ENCODE data around the gene SNRNP200. TPM values are rescaled to one million over a fixed set of nuclear protein-coding genes. Genes with fewer than 3 reads are reported as not detected.
"Not testable (repeated sequence)": the region's sequence is repeated elsewhere in the genome, so short reads cannot be mapped to it uniquely, and the experiment has no call there.

SNRNP200 gene
- total and polyA plus RNA-seq, 8 donors: 31.2 to 184 (median 78.5) TPM

DNA sequence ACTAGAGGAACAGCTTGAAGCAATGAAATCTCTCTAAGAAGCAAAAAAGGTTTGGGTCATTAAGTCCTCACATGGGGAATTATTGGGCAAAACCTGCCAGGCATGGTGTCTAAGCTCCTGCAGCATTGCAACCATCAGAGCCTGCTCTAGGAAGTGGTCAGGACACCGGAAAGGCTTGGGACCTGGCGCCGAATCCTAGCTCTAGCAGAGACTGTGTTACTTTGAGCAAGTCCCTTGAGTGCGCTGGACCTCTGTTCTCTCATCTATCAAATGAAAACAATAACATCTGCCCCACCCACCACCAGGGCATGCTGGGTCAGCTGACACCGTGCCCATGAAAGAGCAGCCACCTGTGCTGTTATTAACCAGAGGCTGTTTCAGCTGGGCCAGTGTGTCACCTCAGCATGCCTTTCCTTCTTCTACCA, 45.8 kb downstream of the SNRNP200 start:
- Histone ChIP-seq H3K27ac (peak overlapping the region; percentile 57 to 94 (median 81)), H3K4me1 (peaks cover 53 to 92% (median 65%) of the 10 kb centered on the region in 4 donors), H3K9me3 (no peaks in the 10 kb centered on the region), H3K27me3 (no peaks in the 10 kb centered on the region), H3K4me3 (no peak overlapping the region), H3K36me3 (peaks cover 14 to 69% (median 52%) of the 10 kb centered on the region in 4 donors)
- DNase-seq: peak; percentile 63 to 68
- TF ChIP-seq POLR2A (IDR thresholded peaks at IDR 0.05) (no peak), EP300 (IDR thresholded peaks at IDR 0.05) (no peak), POLR2AphosphoS5 (IDR thresholded peaks at IDR 0.05) (no peak)
- TF ChIP-seq, protein P1, sequence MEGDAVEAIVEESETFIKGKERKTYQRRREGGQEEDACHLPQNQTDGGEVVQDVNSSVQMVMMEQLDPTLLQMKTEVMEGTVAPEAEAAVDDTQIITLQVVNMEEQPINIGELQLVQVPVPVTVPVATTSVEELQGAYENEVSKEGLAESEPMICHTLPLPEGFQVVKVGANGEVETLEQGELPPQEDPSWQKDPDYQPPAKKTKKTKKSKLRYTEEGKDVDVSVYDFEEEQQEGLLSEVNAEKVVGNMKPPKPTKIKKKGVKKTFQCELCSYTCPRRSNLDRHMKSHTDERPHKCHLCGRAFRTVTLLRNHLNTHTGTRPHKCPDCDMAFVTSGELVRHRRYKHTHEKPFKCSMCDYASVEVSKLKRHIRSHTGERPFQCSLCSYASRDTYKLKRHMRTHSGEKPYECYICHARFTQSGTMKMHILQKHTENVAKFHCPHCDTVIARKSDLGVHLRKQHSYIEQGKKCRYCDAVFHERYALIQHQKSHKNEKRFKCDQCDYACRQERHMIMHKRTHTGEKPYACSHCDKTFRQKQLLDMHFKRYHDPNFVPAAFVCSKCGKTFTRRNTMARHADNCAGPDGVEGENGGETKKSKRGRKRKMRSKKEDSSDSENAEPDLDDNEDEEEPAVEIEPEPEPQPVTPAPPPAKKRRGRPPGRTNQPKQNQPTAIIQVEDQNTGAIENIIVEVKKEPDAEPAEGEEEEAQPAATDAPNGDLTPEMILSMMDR (IDR thresholded peaks at IDR 0.05): no peak
- WGBS, 5 donors: 43 to 59% (median 50%) methylated on average over 5 of the region's 5 CpGs
- intact Hi-C loops (cut with DNase I; ENCODE audit: low total_unique reads): no loop called here

DNA sequence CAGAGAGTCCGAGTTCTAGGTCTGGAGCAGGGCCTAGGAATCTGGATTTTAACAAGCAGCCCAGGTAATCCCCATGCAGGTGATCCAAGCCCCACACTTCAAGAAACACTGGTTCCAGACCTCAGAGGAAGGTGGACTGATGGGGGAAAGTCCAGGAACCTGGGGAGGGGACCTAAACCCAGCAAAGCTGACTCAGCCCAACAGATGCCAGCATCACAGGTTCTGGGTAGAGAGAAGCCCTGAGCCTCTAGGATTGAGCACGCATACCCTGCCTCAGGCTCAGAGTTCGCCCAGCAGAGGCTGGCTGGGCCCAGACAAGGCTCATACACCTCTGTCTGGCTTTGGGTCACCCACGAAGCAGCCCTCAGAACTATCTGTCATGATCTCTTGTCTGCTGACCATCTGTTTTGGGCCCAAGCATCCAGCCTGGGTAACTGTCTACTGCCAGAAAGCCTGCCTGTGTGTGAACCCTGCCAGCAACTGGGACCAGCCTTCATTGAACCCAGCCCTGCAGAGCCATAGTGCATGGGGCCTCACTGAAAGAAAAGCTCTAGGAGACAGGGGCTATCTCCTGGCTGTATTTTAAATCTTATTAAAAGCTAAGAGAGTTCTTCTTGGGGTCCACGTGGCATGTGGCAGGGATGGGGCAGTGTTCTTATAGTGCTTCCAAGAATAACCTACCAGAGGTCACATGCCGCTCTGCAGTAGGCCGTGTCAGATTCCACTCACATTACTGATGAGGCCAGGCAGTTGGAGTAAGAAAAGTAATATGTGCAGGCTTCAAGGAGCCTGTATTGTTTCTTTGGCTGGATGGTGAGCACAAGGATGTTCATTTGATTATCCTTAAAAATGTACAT, 47.0 kb downstream of the SNRNP200 start:
- Histone ChIP-seq H3K27ac (peak overlapping the region in 4 of 5 donors; percentile 30 to 94 (median 71)), H3K9me3 (no peaks in the 10 kb centered on the region), H3K4me1 (peaks cover 45 to 84% (median 55%) of the 10 kb centered on the region in 4 donors), H3K36me3 (peaks cover 25 to 77% (median 57%) of the 10 kb centered on the region in 4 donors), H3K27me3 (no peaks in the 10 kb centered on the region), H3K4me3 (no peak overlapping the region)
- WGBS, 5 donors: 74 to 91% (median 86%) methylated on average over 6 to 7 of the region's 7 CpGs
- no peak for TF ChIP-seq EP300 (IDR thresholded peaks at IDR 0.05)
- TF ChIP-seq POLR2AphosphoS5 (IDR thresholded peaks at IDR 0.05): no peak
- TF ChIP-seq POLR2A (IDR thresholded peaks at IDR 0.05): no peak
- TF ChIP-seq, protein P1 (IDR thresholded peaks at IDR 0.05): no peak
- no peak for DNase-seq
- intact Hi-C loops (cut with DNase I; ENCODE audit: low total_unique reads): no loop called here

DNA sequence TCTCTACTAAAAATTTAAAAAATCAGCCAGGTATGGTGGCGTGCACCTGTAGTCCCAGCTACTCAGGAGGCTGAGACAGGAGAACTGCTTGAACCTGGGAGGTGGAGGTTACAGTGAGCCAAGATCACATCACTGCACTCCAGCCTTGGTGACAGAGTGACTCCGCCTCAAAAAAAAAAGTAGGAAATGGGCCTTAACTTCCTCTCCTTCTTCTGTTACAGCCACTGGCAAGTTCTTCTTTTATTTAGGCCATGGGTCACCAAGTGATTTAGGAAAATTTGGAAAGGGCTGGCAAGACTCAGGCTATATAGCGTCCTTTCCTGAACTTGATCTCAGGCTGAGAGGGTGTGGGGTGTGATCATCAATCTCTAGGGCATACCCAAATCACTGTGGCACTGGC, 47.6 kb downstream of the SNRNP200 start:
- WGBS, 5 donors: 74 to 96% (median 89%) methylated on average over 3 of the region's 3 CpGs
- peaks cover 44 to 80% (median 48%) of the 10 kb centered on the region in 4 donors for H3K4me1 ChIP-seq

DNA sequence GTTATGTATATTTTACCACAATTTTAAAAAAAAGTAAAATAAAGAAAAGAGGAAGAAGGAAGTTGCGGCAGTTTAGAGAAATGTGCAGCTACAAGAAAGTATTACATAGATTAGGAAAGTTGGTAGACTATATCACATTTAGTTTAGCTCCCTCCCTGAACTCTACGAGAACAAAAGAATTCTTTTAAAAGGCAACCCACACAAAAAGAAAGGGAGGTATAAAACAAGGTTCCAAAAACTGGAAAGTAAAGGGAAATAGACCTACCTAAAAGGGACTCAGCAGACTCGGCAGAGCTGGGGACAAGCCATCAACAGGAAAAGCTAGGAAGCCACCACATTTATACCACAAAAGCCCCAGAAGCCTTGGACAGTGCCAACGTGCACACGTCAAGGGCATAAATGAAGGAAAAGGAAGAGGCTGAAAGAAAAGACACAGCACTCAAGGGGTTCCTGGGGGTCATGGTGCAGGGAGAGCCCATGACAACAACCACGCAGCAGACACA, 48.7 kb downstream of the SNRNP200 start:
- TF ChIP-seq, protein P1 (IDR thresholded peaks at IDR 0.05): no peak
- TF ChIP-seq POLR2A (IDR thresholded peaks at IDR 0.05) (no peak), POLR2AphosphoS5 (IDR thresholded peaks at IDR 0.05) (no peak), EP300 (IDR thresholded peaks at IDR 0.05) (no peak)
- Histone ChIP-seq H3K9me3 (no peaks in the 10 kb centered on the region), H3K27ac (peak overlapping the region in 4 of 5 donors; percentile 30 to 94 (median 71)), H3K36me3 (peaks cover 39 to 81% (median 68%) of the 10 kb centered on the region in 4 donors), H3K27me3 (no peaks in the 10 kb centered on the region), H3K4me1 (peaks cover 33 to 74% (median 43%) of the 10 kb centered on the region in 4 donors), H3K4me3 (no peak overlapping the region)
- no peak for DNase-seq
- 62 to 83% (median 77%) methylated on average over 6 of the region's 6 CpGs for WGBS, 5 donors
- intact Hi-C loops (cut with DNase I; ENCODE audit: low total_unique reads): no loop called here

More for the DNA sequence above, 47.6 kb downstream of the SNRNP200 start:
- H3K27ac ChIP-seq: peak overlapping the region in 4 of 5 donors; percentile 30 to 94 (median 71)
- H3K27me3 ChIP-seq; DNase-seq; H3K4me3 ChIP-seq; H3K9me3 ChIP-seq; intact Hi-C loops (cut with DNase I; ENCODE audit: low total_unique reads): not testable (repeated sequence)
- peaks cover 31 to 79% (median 62%) of the 10 kb centered on the region in 4 donors for H3K36me3 ChIP-seq
